PC-3 (cell line): ENCODE results near the gene TK2.

ENCODE experiments used
- EZH2 ChIP-seq: fragments of 300-600 bp; sonication (generic); IDR thresholded peaks from one replicate; pipeline ENCODE4 v1.6.1; 2017; ENCODE audit warnings: antibody characterized with exemption, mild to moderate bottlenecking, low read length; ENCODE audit not compliant: unreplicated experiment
- EZH2phosphoT487 ChIP-seq: fragments of 300-600 bp; sonication (generic); IDR thresholded peaks from 2 replicates; pipeline ENCODE4 v1.6.1; 2018; ENCODE audit warnings: mild to moderate bottlenecking, antibody characterized with exemption, low read length, borderline replicate concordance
- TF ChIP-seq, protein P1 (sequence below): fragments of 300-600 bp; sonication (generic); conservative IDR thresholded peaks from 2 replicates; pipeline ENCODE4 v1.5.1; 2017; ENCODE audit warnings: antibody characterized with exemption, low read depth, mild to moderate bottlenecking, low read length

DNA sequence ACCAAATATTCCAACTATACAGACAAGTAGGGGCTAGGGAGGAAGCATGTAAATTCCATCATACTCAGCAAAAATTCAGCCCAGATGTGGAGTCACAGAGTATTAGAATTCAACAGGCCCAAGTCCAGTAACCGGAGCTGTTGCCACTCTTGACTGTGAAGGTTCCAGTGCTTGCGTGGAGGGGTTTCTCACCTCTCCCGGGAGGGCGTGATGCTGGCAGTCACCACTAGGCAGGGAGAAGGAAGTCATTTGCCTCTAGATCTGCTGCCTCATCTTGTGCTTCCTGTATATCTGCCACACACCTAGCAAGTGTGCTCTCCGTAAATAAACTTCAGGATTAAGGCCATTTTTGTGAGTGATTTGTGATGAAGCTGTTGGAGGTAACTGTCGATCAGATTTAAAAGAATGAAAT, 1.4 kb upstream of the TK2 start:
- TF ChIP-seq, protein P1, sequence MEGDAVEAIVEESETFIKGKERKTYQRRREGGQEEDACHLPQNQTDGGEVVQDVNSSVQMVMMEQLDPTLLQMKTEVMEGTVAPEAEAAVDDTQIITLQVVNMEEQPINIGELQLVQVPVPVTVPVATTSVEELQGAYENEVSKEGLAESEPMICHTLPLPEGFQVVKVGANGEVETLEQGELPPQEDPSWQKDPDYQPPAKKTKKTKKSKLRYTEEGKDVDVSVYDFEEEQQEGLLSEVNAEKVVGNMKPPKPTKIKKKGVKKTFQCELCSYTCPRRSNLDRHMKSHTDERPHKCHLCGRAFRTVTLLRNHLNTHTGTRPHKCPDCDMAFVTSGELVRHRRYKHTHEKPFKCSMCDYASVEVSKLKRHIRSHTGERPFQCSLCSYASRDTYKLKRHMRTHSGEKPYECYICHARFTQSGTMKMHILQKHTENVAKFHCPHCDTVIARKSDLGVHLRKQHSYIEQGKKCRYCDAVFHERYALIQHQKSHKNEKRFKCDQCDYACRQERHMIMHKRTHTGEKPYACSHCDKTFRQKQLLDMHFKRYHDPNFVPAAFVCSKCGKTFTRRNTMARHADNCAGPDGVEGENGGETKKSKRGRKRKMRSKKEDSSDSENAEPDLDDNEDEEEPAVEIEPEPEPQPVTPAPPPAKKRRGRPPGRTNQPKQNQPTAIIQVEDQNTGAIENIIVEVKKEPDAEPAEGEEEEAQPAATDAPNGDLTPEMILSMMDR, result 0 out of 2 replicates have a peak, but pooled peaks have one; percentile 32
- TF ChIP-seq EZH2 (no peak), EZH2phosphoT487 (no peak)
